ENCODE results near the gene ABAT.

ABAT gene

DNA sequence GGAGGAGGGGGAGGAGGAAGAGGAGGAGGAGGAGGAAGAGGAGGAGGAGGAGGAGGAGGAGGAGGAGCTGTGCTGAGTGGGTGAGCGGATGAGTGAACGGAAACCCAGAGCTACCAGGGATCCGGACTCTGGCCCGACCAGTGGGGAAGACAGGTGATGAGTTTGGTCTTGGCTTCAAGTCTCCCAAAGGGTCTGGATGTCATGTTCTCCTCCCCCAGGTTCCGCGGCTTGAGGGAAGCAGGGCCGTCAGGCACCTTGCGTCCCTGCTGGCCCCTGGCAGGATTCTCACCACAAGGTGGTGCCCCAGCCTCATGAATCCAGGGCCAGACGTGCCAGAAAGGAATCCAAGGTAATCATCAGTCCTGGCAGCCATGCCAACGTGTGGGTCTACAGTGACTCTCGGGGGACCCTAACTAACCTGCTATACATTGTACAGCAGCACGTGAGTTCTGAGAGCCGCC is 13.5 kb upstream of the ABAT start:
- TF ChIP-seq SIN3A (IDR thresholded peaks at IDR 0.05; ENCODE audit: borderline replicate concordance, insufficient read depth, low read length): no peak
- no peak for TF ChIP-seq FOXP2 (optimal IDR thresholded peaks at IDR 0.05; ENCODE audit: borderline replicate concordance, extremely low read depth, extremely low read length, insufficient read depth)
- no peak for TF ChIP-seq TAF1 (IDR thresholded peaks at IDR 0.05; ENCODE audit: borderline replicate concordance, insufficient read depth, low read length)

DNA sequence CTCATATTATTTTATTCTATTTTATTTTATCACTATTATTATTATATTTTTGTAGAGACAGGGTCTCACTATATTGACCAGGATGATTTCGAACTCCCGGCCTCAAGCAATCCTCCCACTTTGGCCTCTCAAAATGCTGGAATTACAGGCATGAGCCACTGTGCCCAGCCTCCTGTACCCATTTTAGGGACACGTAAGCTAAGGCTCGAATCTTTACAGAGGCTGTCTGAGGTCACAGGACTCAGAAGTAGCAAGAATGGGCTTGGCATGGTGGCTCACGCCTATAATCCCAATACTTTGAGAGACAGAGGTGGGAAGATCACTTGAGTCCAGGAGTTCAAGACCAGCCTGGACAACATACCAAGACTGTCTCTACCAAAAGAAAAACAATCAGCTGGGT is 12.7 kb upstream of the ABAT start:
- TF ChIP-seq SIN3A (IDR thresholded peaks at IDR 0.05; ENCODE audit: borderline replicate concordance, insufficient read depth, low read length) (no peak), TAF1 (IDR thresholded peaks at IDR 0.05; ENCODE audit: borderline replicate concordance, insufficient read depth, low read length) (no peak), FOXP2 (optimal IDR thresholded peaks at IDR 0.05; ENCODE audit: borderline replicate concordance, extremely low read depth, extremely low read length, insufficient read depth) (no peak), POLR2AphosphoS5 (IDR thresholded peaks at IDR 0.05; ENCODE audit: low read depth, low read length) (no peak)
- TF ChIP-seq, protein P1, sequence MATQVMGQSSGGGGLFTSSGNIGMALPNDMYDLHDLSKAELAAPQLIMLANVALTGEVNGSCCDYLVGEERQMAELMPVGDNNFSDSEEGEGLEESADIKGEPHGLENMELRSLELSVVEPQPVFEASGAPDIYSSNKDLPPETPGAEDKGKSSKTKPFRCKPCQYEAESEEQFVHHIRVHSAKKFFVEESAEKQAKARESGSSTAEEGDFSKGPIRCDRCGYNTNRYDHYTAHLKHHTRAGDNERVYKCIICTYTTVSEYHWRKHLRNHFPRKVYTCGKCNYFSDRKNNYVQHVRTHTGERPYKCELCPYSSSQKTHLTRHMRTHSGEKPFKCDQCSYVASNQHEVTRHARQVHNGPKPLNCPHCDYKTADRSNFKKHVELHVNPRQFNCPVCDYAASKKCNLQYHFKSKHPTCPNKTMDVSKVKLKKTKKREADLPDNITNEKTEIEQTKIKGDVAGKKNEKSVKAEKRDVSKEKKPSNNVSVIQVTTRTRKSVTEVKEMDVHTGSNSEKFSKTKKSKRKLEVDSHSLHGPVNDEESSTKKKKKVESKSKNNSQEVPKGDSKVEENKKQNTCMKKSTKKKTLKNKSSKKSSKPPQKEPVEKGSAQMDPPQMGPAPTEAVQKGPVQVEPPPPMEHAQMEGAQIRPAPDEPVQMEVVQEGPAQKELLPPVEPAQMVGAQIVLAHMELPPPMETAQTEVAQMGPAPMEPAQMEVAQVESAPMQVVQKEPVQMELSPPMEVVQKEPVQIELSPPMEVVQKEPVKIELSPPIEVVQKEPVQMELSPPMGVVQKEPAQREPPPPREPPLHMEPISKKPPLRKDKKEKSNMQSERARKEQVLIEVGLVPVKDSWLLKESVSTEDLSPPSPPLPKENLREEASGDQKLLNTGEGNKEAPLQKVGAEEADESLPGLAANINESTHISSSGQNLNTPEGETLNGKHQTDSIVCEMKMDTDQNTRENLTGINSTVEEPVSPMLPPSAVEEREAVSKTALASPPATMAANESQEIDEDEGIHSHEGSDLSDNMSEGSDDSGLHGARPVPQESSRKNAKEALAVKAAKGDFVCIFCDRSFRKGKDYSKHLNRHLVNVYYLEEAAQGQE (IDR thresholded peaks at IDR 0.05; ENCODE audit: insufficient read depth in 1 of 2, low read depth in 2 of 2, low read length in 2 of 2): no peak

GRCh38 chr16:8663192-8664089 is 11.0 kb upstream of the ABAT start:
- TF ChIP-seq, protein P1 (IDR thresholded peaks at IDR 0.05; ENCODE audit: insufficient read depth in 1 of 2, low read depth in 2 of 2, low read length in 2 of 2): no peak
- TF ChIP-seq FOXP2 (optimal IDR thresholded peaks at IDR 0.05; ENCODE audit: borderline replicate concordance, extremely low read depth, extremely low read length, insufficient read depth) (no peak), TAF1 (IDR thresholded peaks at IDR 0.05; ENCODE audit: borderline replicate concordance, insufficient read depth, low read length) (no peak), SIN3A (IDR thresholded peaks at IDR 0.05; ENCODE audit: borderline replicate concordance, insufficient read depth, low read length) (no peak), POLR2AphosphoS5 (IDR thresholded peaks at IDR 0.05; ENCODE audit: low read depth, low read length) (no peak)

GRCh38 chr16:8665529-8665928 is 8.9 kb upstream of the ABAT start:
- no peak for TF ChIP-seq SIN3A (IDR thresholded peaks at IDR 0.05; ENCODE audit: borderline replicate concordance, insufficient read depth, low read length)
- TF ChIP-seq, protein P1 (IDR thresholded peaks at IDR 0.05; ENCODE audit: insufficient read depth in 1 of 2, low read depth in 2 of 2, low read length in 2 of 2): no peak
- TF ChIP-seq POLR2AphosphoS5 (IDR thresholded peaks at IDR 0.05; ENCODE audit: low read depth, low read length): no peak
- no peak for TF ChIP-seq FOXP2 (optimal IDR thresholded peaks at IDR 0.05; ENCODE audit: borderline replicate concordance, extremely low read depth, extremely low read length, insufficient read depth)
- TF ChIP-seq TAF1 (IDR thresholded peaks at IDR 0.05; ENCODE audit: borderline replicate concordance, insufficient read depth, low read length): no peak

- TF ChIP-seq SIN3A (IDR thresholded peaks at IDR 0.05; ENCODE audit: borderline replicate concordance, insufficient read depth, low read length) (no peak), POLR2AphosphoS5 (IDR thresholded peaks at IDR 0.05; ENCODE audit: low read depth, low read length) (no peak), FOXP2 (optimal IDR thresholded peaks at IDR 0.05; ENCODE audit: borderline replicate concordance, extremely low read depth, extremely low read length, insufficient read depth) (no peak)
- TF ChIP-seq, protein P1 (IDR thresholded peaks at IDR 0.05; ENCODE audit: insufficient read depth in 1 of 2, low read depth in 2 of 2, low read length in 2 of 2): peak in 1 of 2 experiments; percentile 77; a peak in 2 of 4 replicates
These were observed 6.9 kb upstream of the ABAT start for GRCh38 chr16:8667492-8667891.

Measured in PFSK-1 (cell line).